Effector memory CD4-positive, alpha-beta T cell (primary cell): Measurements from ENCODE around the gene HMGA1.
"Not testable (repeated sequence)": the region's sequence is repeated elsewhere in the genome, so short reads cannot be mapped to it uniquely, and the experiment has no call there.

Experiments used
- DNase-seq, 3 donors: peaks; one replicate each; pipeline ENCODE4 v3.0.0-alpha.2; 2020
- H3K27ac ChIP-seq: 2 replicates; pipeline ENCODE4 v1.7.0; 2013; ENCODE audit warnings: mild to moderate bottlenecking, low read length, moderate library complexity; ENCODE audit not compliant: insufficient read depth, poor library complexity, severe bottlenecking
- H3K27me3 ChIP-seq: replicated peaks from 2 replicates; pipeline ENCODE4 v1.7.0; 2013; ENCODE audit warnings: mild to moderate bottlenecking, low read length; ENCODE audit not compliant: insufficient read depth, control insufficient read depth, poor library complexity, severe bottlenecking
- H3K36me3 ChIP-seq: 2 replicates; pipeline ENCODE4 v1.7.0; 2013; ENCODE audit warnings: mild to moderate bottlenecking, low read length, moderate library complexity; ENCODE audit not compliant: control insufficient read depth, insufficient read depth
- H3K4me1 ChIP-seq: 2 replicates; pipeline ENCODE4 v1.7.0; 2013; ENCODE audit warnings: low read length, mild to moderate bottlenecking; ENCODE audit not compliant: control insufficient read depth, insufficient read depth, poor library complexity, severe bottlenecking
- H3K4me3 ChIP-seq: 2 replicates; pipeline ENCODE4 v1.7.0; 2013; ENCODE audit warnings: low read length, low read depth, mild to moderate bottlenecking; ENCODE audit not compliant: insufficient read depth, poor library complexity, severe bottlenecking
- H3K9me3 ChIP-seq: 2 replicates; pipeline ENCODE4 v1.7.0; 2013; ENCODE audit warnings: mild to moderate bottlenecking, low read length, moderate library complexity; ENCODE audit not compliant: control insufficient read depth

HMGA1 gene

GRCh38 chr6:34263484-34263883 lies 26.8 kb downstream of the HMGA1 start:
- DNase-seq, H3K9me3 ChIP-seq, H3K4me1 ChIP-seq, H3K4me3 ChIP-seq, H3K27ac ChIP-seq, H3K27me3 ChIP-seq, H3K36me3 ChIP-seq: not testable (repeated sequence)

DNA sequence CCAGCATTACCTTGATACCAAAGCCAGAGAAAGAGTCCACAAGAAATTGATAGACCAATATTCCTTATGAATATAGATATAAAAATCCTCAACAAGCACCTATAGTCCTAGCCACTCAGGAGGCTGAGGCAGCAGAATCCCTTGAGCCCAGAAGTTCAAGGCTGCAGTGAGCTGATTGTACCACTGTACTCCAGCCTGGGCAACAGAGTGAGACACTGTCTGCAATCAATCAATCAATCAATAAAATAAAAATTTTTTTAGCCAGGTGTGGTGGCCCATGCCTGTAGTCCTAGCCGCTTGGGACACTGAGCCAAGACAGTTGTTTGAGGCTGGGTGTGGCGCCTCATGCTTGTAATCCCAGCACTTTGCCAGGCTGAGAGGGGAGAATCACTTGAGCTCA lies 31.1 kb downstream of the HMGA1 start:
- Histone ChIP-seq H3K27ac (no peak overlapping the region), H3K4me1 (no peaks in the 10 kb centered on the region)

GRCh38 chr6:34269132-34269531 lies 32.5 kb downstream of the HMGA1 start:
- not testable (repeated sequence) for H3K9me3 ChIP-seq, H3K27me3 ChIP-seq, DNase-seq, H3K4me3 ChIP-seq, H3K4me1 ChIP-seq, H3K27ac ChIP-seq, H3K36me3 ChIP-seq

More for the DNA sequence above, 31.1 kb downstream of the HMGA1 start:
- no peaks in the 10 kb centered on the region for H3K9me3 ChIP-seq
- H3K4me3 ChIP-seq, result no peak overlapping the region
- no peaks in the 10 kb centered on the region for H3K36me3 ChIP-seq
- no peak for DNase-seq
- no peaks in the 10 kb centered on the region for H3K27me3 ChIP-seq

- not testable (repeated sequence) for H3K36me3 ChIP-seq, H3K4me1 ChIP-seq, H3K27ac ChIP-seq, H3K9me3 ChIP-seq, H3K27me3 ChIP-seq, DNase-seq, H3K4me3 ChIP-seq
These were observed 33.1 kb downstream of the HMGA1 start for GRCh38 chr6:34269658-34270341.

DNA sequence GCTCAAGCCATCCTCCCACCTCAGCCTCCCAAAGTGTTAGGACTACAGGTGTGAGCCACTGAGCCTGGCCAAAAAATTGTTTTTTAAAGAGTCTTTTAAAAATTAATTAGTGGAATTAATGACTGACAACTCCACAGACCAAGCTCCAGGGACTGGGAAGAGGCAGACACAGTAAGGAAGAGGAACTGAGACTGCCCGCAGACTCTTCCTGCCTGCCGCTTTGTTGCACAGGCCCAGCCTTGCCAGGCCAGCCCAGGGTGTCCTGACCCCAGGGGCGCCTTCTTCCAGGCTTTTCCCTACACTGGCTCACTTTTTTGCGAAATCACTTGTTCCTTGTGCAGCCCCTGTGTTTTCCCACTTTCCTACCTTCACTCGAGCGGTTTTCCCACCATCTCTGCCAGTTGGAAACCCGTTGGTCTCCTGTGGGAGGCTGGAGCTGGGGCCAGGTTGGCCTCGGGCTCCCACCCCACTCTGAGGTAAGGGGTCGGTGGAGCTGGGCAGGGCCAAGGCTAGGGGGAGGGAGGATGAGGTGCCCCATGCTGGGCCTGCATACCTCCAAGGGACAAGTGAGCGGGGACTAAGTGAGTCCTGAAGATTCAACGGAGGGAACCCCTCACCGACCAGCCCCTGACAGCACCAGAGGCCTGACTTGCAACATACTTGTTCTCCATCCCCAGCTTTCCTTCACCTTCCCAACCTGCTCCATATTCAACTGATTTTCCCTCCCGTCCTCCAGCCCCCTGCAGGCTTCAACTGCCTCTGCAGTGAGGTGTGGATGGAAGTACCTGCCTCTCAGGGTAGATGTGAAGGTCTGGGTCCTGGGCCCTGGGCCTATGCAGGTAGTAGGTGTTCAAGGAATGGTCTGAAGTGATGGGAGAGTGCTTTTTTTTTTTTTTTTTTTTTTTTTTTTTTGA lies 35.6 kb downstream of the HMGA1 start:
- Histone ChIP-seq H3K9me3 (no peaks in the 10 kb centered on the region), H3K4me3 (no peak overlapping the region), H3K36me3 (no peaks in the 10 kb centered on the region), H3K27ac (no peak overlapping the region), H3K4me1 (no peaks in the 10 kb centered on the region), H3K27me3 (no peaks in the 10 kb centered on the region)
- DNase-seq, result no peak

GRCh38 chr6:34273242-34273805 lies 36.7 kb downstream of the HMGA1 start:
- Histone ChIP-seq H3K36me3 (no peaks in the 10 kb centered on the region), H3K27ac (no peak overlapping the region), H3K4me3 (no peak overlapping the region), H3K27me3 (no peaks in the 10 kb centered on the region), H3K4me1 (no peaks in the 10 kb centered on the region), H3K9me3 (no peaks in the 10 kb centered on the region)
- DNase-seq, result no peak

GRCh38 chr6:34274129-34274528 lies 37.5 kb downstream of the HMGA1 start:
- no peak for DNase-seq
- no peaks in the 10 kb centered on the region for H3K27me3 ChIP-seq
- no peak overlapping the region for H3K27ac ChIP-seq
- no peaks in the 10 kb centered on the region for H3K4me1 ChIP-seq
- H3K9me3 ChIP-seq, result no peaks in the 10 kb centered on the region
- no peaks in the 10 kb centered on the region for H3K36me3 ChIP-seq
- H3K4me3 ChIP-seq, result no peak overlapping the region

DNA sequence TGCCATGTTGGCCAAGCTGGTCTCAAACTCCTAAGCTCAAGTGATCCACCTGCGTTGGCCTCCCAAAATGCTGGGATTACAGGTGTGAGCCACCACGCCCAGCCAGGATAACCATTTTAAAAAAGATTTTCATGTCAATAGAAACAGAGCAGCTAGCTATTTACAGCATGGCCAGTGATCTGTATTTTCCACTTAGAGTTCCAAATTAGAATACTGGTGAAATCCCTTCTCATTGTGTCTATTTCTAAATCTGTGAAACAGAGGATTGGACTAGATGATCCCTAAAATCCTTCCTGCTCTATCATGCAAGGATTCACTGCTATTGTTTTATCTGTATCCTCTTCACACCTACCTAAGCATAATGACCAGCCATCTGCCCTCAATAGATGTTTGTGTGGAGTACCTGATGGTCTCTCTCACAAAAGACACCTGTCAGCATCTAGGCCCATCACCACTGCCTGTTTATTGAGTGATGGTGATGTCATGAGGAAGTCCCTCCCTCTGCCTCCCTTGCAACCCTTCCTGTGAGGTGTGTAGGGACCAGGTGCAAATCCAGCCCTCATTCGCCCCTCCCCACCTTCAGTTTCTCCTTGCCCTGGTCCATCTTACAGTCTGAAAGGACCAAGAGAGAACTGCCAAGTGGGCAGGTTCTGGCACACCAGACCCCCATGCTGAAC lies 38.6 kb downstream of the HMGA1 start:
- no peak for DNase-seq
- no peaks in the 10 kb centered on the region for H3K4me1 ChIP-seq
- no peaks in the 10 kb centered on the region for H3K36me3 ChIP-seq
- no peaks in the 10 kb centered on the region for H3K27me3 ChIP-seq
- no peak overlapping the region for H3K27ac ChIP-seq
- no peak overlapping the region for H3K4me3 ChIP-seq
- H3K9me3 ChIP-seq, result no peaks in the 10 kb centered on the region

DNA sequence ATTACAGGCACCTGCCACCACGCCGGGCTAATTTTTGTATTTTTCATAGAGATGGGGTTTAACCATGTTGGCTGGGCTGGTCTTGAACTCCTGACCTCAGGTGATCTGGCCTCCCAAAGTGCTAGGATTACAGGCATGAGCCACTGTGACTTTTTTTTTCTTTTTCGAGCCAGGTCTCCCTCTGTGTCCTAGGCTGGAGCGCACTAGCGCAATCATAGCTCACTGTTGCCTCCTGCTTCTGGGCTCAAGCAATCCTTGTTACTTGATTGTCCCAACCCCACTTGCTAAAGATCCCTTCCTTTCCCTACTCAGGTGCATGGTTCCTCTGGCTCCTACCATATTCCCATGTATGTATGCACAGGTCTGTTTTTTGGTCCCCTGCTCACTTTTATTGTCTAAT lies 39.5 kb downstream of the HMGA1 start:
- Histone ChIP-seq H3K9me3 (no peaks in the 10 kb centered on the region), H3K36me3 (no peaks in the 10 kb centered on the region), H3K4me3 (no peak overlapping the region), H3K27me3 (no peaks in the 10 kb centered on the region), H3K4me1 (no peaks in the 10 kb centered on the region), H3K27ac (no peak overlapping the region)
- DNase-seq, result no peak
